K562 treated with DMSO at 1 percent for 48 hours (cell line): ENCODE measurements around the gene FAM240A. TPM values are rescaled to one million over a fixed set of nuclear protein-coding genes. Genes with fewer than 3 reads are reported as not detected.

Source experiments
- total RNA-seq: library from RNA; unstranded; fragments of 300-600 nt; gene quantifications from 2 replicates; pipeline ENCODE4 v1.2.3, GENCODE V29; 2022; ENCODE audit warnings: low replicate concordance; ENCODE audit errors: extremely low read depth

Gene FAM240A
- total RNA-seq: not detected in 2 replicates

DNA sequence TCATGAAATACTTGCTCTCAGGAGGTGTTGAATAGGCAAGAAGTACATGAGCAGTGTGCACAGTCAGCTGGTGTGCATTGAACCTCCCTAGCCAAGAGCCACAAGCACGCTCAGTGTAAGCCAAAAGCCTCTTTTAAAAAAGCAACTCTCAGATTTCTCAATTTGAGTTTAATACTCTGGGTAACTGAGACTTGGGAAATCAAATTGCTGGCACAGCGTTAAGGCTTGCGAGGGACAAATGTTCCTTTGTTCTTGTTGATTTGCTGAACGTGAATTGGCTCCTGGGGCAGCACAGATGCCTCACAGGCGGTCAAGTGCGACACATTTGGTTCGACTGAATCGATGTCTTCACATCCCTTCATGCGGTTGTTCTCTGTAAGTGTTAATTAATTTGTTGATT, at the start of gene FAM240A:
FAM240A (plus strand) TSS at position 202 of the 400 bp plus-strand sequence; CDS start at position 361, 159 bp downstream.

GRCh38 chr3:46566040-46566641, 46.2 kb upstream of the FAM240A start, which contains the start of gene LRRC2:
Gene LRRC2 (minus strand): TSS chr3:46566302. CDS start chr3:46551591, 14,711 bp downstream.

Other genes starting within 250 kb of the FAM240A start
- gene CCR5, start 241.6 kb upstream of the FAM240A start, total RNA-seq: not detected in 2 replicates
- gene CCRL2, start 205.3 kb upstream of the FAM240A start, total RNA-seq: not detected in 2 replicates
- not detected in 2 replicates for gene LTF, start 147.6 kb upstream of the FAM240A start, total RNA-seq
- not detected in 2 replicates for gene RTP3, start 114.5 kb upstream of the FAM240A start, total RNA-seq
- not detected in 2 replicates for gene LRRC2, start 46.2 kb upstream of the FAM240A start, total RNA-seq
- gene ALS2CL, start 81.2 kb downstream of the FAM240A start, total RNA-seq: not detected in 2 replicates
- gene TMIE, start 88.9 kb downstream of the FAM240A start, total RNA-seq: not detected in 2 replicates
- not detected in 2 replicates for gene PRSS50, start 105.3 kb downstream of the FAM240A start, total RNA-seq